NCI-H82 treated with DMSO at 0.1 percent for 48 hours (cell line): ENCODE data around the gene LARGE1.
"Not testable (repeated sequence)": the region's sequence is repeated elsewhere in the genome, so short reads cannot be mapped to it uniquely, and the experiment has no call there.

Experiments used
- DNase-seq: peaks from one replicate; lab custom pipeline; 2025; ENCODE audit not compliant: unreplicated experiment; lab: John Stamatoyannopoulos, UW

Gene LARGE1

GRCh38 chr22:33496112-33496511 lies 424.2 kb downstream of the LARGE1 start:
- peak; percentile 7 for DNase-seq

GRCh38 chr22:33493476-33494205 lies 426.6 kb downstream of the LARGE1 start:
- no peak for DNase-seq

DNA sequence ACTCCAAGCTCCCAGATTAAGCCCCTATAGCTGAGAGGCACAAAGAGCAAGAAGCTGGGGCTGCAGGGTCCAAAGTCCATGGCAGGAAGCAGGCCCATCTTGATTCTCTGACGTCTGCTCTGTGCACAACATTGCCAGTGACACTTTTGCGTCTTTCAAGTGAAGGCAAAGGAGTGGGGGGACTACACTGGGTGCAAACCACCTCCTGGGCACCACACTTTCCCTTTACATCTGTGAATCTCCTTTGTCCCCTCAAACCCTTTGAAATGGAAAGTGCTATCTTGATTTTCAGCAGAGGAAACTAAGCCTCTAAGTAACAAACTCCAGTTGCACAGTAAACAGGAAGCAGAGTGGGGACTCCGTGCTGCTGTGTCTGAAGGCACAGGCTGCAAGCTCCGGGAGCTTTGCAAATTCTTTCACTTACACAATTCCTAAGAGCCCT lies 428.0 kb downstream of the LARGE1 start:
- no peak for DNase-seq

DNA sequence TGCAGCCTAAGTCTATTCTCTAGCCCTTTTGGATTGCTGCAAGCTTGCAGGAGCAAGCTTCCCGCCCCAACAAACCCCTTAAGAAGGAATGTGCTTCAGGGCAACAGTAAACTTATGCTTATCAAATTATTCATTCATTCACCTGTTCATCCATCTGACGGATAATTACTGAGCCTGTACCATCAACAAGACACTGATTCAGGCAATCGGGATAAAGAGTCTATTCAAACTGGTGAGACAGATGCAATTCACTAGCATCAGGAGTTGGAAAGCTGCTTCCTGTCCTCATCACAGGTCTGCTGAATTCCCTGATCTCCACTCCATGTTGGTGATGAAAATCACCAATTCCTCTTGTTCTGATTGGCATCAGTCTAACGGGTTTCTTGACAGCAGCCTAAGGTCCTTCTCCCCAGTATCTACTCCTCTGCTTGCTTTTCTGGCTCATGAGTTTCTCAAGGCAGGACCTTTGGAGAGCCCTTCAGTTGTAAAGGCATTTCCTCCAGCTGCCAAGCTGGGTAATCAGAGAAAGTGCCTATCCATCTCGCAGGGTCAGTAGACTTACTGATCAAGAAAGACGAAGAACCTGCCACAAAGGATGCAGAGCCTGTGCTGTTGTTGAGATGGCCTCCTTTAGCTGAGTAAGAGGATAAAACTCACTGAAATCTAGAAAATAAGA lies 433.1 kb downstream of the LARGE1 start:
- DNase-seq, result no peak

DNA sequence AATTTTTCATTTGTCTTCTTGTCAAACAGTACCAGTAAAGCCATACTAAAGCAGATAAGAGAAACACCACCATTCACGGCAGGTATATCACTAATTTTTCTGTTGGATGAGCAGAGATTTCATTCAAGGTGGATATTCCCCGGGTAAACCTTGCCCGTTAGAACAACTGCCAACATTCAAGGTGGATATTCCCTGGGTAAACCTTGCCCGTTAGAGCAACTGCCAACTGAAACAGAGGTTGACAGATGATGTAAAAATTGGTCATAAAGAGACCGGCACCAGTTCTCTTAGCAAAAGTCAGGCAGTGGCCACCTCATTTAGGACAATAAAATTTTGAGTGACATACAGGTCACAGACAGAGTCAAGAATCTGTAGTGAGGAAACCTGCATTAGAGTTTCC lies 438.7 kb downstream of the LARGE1 start:
- no peak for DNase-seq

DNA sequence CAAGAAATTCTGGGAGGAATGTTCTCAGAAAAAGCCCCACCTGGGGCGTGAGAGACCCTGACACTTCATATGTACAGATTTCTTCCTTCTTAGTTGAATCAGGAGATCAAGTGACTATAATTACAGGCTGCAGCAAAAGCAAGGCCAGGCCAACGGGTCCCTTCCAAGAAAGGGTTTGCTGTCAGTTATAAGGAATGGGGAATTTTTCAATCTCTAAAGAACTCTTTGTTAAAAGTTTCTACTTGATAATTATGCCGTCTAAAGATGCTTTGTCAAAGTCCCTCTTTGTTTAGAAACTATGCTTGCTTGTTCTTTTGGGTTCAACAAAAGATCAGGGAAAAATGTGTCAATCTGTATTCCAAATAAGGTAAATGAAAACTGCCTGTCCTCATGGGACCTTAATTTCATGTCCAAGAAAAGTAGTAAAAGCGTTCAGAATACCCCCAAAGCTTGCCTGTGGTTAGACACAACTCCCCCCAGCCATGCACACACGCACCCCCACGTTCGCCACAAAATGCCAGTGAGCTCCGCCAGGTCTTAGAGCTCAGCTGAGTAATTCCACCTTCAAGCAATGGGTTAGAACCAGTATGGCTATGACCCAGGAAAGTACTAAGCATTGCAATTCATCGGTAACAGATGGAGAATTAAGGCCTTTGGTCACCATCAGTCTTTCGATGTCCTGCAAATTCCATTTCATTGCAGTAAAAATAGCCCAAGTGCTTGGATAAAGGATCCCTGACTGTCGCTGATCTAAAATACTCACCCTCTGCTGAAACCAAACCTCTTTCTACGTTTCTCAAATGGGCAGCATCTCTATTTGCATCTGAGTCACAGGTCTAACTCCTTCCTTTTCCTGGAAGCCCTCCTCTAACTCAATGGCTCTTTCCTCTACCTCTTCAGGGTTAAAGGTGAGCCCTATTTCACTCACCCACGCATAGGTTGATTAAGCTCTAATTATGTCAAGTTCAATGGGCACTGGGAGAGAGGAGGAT lies 442.9 kb downstream of the LARGE1 start:
- DNase-seq, result no peak

GRCh38 chr22:33476716-33477115 lies 443.6 kb downstream of the LARGE1 start:
- no peak for DNase-seq

DNA sequence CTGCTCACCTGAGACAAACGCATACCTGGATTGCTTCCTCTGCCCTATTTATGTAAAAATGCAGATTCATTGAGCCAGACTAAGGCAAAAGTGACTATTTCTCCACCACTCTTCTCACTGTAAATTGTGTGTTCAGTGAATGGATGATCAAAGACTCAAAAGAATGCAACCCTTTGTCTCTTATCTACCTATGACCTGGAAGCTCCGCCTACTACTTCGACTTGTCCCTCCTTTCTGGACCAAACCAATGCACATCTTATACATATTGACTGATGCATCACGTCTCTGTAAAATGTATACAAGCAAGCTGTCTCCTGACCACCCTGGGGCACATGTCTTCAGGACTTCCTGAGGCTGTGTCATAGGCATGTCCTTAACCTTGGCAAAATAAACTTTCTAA lies 444.1 kb downstream of the LARGE1 start:
- DNase-seq, result no peak

- DNase-seq, result no peak
Observed at GRCh38 chr22:33474587-33474986, 445.7 kb downstream of the LARGE1 start.

DNA sequence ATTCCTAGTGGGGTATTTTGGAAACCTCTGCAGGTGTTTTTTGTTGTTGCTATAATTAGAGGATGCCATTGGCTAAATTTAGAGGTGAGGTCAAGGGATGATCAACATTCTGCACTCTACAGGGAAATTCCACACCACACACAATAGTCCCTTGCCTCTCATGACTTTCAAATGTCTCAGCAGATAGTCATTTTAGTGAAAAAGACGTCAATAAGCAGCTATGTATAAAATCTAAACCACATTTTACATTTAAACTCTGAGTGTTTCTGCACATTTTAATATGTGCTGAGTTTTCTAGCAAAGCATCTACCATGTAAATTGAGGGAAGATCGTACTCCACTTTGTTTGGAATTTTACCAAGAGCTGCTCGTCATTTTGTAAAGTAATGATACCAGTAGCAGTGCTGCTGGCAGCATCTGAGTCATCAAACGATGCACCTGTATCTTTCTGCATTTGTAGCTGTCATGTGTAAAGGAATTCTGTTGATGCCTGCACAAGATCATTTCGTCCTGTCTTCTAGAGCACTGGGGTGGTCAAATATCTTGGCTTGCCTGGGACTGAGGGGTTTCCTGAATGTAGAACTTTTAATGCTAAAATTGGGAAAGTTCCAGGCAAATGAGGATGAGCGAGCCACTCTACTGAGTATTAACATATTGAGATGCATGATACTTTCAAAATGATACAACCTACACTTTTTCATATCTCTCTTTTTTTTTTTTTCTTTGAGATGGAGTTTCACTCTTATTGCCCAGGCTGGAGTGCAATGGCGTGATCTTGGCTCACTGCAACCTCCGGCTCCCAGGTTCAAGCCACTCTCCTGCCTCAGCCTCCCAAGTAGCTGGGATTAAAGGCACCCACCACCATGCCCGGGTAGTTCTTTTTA lies 447.6 kb downstream of the LARGE1 start:
- no peak for DNase-seq

GRCh38 chr22:33470456-33470855 lies 449.8 kb downstream of the LARGE1 start:
- DNase-seq, result no peak

- DNase-seq, result no peak
Observed at GRCh38 chr22:33467620-33468095, 452.6 kb downstream of the LARGE1 start.

DNA sequence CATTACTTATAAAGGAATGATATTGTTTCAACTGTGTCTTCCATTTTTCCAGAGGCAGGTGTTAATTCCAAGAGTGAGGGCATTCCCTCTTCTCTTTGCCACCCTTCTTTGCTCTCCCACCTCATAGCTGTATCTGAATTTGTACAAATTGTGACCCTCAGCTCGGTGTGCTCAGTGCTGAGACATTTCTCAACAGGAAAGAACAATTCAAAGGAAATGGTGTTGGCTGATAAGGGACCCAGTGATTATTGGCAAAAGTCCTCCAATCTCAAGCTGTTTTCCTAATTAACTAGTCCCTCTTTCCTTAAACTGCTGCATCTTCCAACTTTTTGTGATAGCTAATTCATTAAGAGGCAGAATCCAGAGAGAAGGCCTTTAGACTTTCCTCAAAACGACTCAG lies 453.2 kb downstream of the LARGE1 start:
- DNase-seq, result no peak

DNA sequence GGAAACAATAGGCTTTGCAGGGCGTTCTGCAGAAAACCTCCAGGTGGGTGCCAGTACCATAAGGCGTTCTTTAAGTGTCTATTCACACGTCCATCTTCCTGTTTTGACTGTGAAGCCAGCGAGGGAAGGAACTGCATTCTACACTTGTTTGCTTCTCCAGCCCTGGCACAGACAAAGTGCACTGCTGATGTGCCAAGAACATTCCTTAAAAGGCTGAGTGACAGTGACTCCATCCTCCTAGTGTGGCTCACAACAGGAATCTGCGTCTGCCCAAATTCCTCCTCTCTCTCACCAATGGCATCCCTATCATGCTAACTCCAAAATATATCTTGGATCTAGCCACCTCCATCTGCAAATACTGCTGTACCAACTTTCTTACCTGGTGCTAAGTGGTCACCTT lies 454.7 kb downstream of the LARGE1 start:
- no peak for DNase-seq

GRCh38 chr22:33464698-33465097 lies 455.6 kb downstream of the LARGE1 start:
- no peak for DNase-seq

GRCh38 chr22:33461698-33462434 lies 458.4 kb downstream of the LARGE1 start:
- DNase-seq, result no peak

GRCh38 chr22:33461245-33461644 lies 459.0 kb downstream of the LARGE1 start:
- DNase-seq, result not testable (repeated sequence)

DNA sequence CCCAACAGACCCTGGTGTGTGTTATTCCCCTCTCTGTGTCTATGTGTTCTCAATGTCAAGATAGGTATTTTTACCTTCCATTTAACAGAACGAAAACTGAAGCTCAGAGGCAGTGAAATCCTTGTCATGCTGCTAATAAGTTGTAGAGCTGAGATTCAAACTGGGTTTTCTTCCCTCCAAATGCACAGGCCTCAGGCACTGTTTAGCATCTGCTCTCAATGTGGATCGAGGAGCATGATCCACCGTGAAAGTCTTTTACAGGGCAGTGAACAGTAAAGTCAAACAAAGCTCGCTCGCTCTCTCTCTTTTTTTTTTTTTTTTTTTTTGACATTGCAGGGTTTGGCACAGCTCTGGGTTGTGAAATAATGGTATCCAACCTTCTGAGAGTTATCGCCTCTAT lies 461.1 kb downstream of the LARGE1 start:
- no peak for DNase-seq

GRCh38 chr22:33456511-33456910 lies 463.8 kb downstream of the LARGE1 start:
- DNase-seq, result no peak

- DNase-seq, result no peak
Observed at GRCh38 chr22:33455036-33455435, 465.2 kb downstream of the LARGE1 start.
